Non-pigmented ciliary epithelial cell (primary cell): Measurements from ENCODE around the gene NRXN3.

Experiments used
- DNase-seq: peaks from one replicate; pipeline ENCODE4 v3.0.0-alpha.2; 2010; ENCODE audit warnings: low read depth

Gene NRXN3

GRCh38 chr14:79638672-79639266 is 1468.6 kb downstream of the NRXN3 start:
- DNase-seq = no peak

- no peak for DNase-seq
These were observed 1469.4 kb downstream of the NRXN3 start for GRCh38 chr14:79639613-79640012.

- no peak for DNase-seq
These were observed 1471.2 kb downstream of the NRXN3 start for GRCh38 chr14:79641371-79641770.

GRCh38 chr14:79643132-79643531 is 1473.0 kb downstream of the NRXN3 start:
- DNase-seq = no peak

GRCh38 chr14:79645753-79646362 is 1475.7 kb downstream of the NRXN3 start:
- DNase-seq = no peak

- DNase-seq = no peak
These were observed 1479.7 kb downstream of the NRXN3 start for GRCh38 chr14:79649856-79650255.

- DNase-seq = no peak
These were observed 1482.5 kb downstream of the NRXN3 start for GRCh38 chr14:79652513-79653307.

- no peak for DNase-seq
These were observed 1485.9 kb downstream of the NRXN3 start for GRCh38 chr14:79656056-79656455.

GRCh38 chr14:79656496-79656895 is 1486.3 kb downstream of the NRXN3 start:
- DNase-seq = no peak

- DNase-seq = no peak
These were observed 1488.0 kb downstream of the NRXN3 start for GRCh38 chr14:79658221-79658620.

GRCh38 chr14:79658769-79659168 is 1488.6 kb downstream of the NRXN3 start:
- no peak for DNase-seq

GRCh38 chr14:79660053-79660939 is 1490.1 kb downstream of the NRXN3 start:
- DNase-seq = no peak

GRCh38 chr14:79661752-79662151 is 1491.6 kb downstream of the NRXN3 start:
- DNase-seq = peak; percentile 13

- no peak for DNase-seq
These were observed 1493.3 kb downstream of the NRXN3 start for GRCh38 chr14:79663453-79663852.

GRCh38 chr14:79665556-79665955 is 1495.4 kb downstream of the NRXN3 start:
- no peak for DNase-seq

- DNase-seq = no peak
These were observed 1498.8 kb downstream of the NRXN3 start for GRCh38 chr14:79668951-79669350.

- no peak for DNase-seq
These were observed 1500.6 kb downstream of the NRXN3 start for GRCh38 chr14:79670811-79671210.

- DNase-seq = no peak
These were observed 1509.9 kb downstream of the NRXN3 start for GRCh38 chr14:79680087-79680486.

- no peak for DNase-seq
These were observed 1516.0 kb downstream of the NRXN3 start for GRCh38 chr14:79686196-79686595.

GRCh38 chr14:79690960-79691359 is 1520.8 kb downstream of the NRXN3 start:
- no peak for DNase-seq

GRCh38 chr14:79693935-79694334 is 1523.8 kb downstream of the NRXN3 start:
- DNase-seq = no peak

- DNase-seq = no peak
These were observed 1525.1 kb downstream of the NRXN3 start for GRCh38 chr14:79695307-79695706.
